Activated CD8-positive, alpha-beta memory T cell treated with anti-CD3 and anti-CD28 coated beads, Interleukin-2, amount 50 U/mL, for 1 hour (primary cell): Measurements from ENCODE around the gene RNF44.
"Not testable (repeated sequence)": the region's sequence is repeated elsewhere in the genome, so short reads cannot be mapped to it uniquely, and the experiment has no call there.

ENCODE experiments used
- DNase-seq: peaks from one replicate; pipeline ENCODE4 v3.0.0-alpha.2; 2020; ENCODE audit errors: extremely low read depth

The RNF44 gene

GRCh38 chr5:176552332-176552869, 15.2 kb upstream of the RNF44 start:
- no peak for DNase-seq

DNA sequence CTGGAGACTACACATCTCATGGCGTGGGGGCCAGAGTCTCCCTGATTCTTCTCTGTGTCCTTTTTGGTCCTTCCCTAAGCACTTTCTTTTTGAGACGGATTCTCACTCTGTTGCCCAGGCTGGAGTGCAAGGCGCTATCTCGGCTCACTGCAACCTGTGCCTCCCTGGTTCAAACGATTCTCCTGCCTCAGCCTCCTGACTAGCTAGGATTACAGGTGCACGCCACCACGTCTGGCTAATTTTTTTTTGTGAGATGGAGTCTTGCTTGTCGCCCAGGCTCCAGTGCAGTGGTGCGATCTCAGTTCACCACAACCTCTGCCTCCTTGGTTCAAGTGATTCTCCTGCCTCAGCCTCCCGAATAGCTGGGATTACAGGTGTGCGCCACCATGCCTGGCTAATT, 13.7 kb upstream of the RNF44 start:
- not testable (repeated sequence) for DNase-seq

DNA sequence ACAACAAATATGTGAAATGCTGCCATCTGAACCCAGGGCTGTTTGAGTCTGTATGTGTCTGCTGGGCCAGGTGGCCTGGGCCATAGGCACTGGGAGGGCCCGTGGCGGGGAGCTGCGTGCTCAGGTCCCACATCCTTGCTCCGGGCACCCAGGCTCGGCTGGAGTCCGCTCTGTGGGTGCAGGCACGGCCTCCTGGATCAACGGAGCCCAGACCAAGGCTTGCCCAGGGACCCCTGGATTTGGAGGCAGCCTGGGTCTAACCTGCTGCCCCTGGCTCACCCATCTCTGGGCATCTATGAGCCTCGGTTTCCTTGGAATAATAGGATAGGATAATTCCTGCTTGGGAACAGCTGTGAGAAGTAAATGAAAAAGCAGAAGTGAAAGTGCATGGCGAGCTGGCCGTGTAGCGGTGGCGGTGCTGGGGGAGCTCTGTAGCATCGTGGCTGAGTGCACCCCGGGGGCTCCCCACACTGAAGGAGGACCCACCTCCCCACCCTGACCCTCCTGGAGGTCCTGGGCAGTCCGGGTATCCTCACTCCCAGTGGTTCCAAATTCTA, 13.2 kb upstream of the RNF44 start:
- DNase-seq: no peak

- DNase-seq: no peak
These were observed 12.7 kb upstream of the RNF44 start for GRCh38 chr5:176549871-176550270.

- no peak for DNase-seq
These were observed 11.8 kb upstream of the RNF44 start, which contains the start of gene CDHR2 for GRCh38 chr5:176548967-176549444. Gene CDHR2, plus strand, starts transcription at chr5:176549342. Its CDS starts 16,011 bp downstream, at chr5:176565353.

DNA sequence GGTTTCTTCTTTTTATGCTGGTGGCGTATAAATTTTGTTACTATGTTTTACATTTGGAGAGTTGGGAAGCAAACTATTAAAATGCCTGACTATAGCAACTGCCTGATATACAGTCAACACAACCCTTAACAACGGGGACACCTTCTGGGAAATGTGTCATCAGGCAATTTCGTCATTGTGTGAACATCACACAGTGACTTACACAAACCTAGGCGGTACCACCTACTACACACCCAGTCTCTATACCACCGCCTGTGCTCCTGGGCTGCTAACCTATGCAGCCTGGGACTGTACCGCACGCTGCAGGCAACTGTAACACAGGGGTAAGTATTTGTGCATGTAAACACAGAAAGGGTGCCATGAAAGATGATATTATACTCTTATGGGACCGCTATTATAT, 10.6 kb upstream of the RNF44 start:
- no peak for DNase-seq

DNA sequence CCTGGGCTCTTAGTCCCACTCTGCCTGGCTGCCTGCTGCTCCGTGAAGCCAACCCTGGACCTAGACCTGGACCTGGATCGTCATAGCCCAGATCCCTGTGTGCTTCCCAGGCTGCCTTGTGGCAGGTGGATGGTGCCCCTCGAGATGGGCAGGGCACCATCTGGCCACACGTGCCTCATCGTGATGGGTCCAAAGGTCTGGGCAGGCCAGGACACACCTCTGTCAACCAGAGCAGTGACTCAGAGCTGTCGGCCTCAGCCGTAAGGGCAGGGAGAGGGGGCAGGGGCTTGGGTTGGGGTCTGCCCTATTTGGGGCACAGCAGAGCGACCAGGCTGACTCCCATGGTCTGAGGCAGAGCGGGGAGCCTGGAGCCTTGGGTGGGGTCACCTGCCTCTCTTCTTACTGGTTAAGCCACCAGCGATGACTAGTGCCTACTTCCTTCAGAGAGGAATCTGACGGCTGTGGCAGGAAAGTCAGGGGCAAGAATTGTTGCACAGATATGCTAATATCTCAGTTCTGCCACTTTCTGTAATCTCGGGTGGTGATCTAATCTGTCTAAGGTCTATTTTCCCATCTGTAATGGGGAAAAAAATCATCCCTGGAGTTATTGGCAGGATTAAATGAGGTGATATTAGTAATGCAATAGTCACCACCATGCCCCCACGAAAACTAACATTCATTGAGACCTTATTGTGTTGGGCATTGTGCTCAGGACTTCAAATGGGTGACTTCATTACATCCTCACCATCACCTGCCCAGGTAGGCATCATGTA, 8.7 kb upstream of the RNF44 start:
- no peak for DNase-seq

GRCh38 chr5:176545388-176545736, 8.2 kb upstream of the RNF44 start:
- DNase-seq: no peak

DNA sequence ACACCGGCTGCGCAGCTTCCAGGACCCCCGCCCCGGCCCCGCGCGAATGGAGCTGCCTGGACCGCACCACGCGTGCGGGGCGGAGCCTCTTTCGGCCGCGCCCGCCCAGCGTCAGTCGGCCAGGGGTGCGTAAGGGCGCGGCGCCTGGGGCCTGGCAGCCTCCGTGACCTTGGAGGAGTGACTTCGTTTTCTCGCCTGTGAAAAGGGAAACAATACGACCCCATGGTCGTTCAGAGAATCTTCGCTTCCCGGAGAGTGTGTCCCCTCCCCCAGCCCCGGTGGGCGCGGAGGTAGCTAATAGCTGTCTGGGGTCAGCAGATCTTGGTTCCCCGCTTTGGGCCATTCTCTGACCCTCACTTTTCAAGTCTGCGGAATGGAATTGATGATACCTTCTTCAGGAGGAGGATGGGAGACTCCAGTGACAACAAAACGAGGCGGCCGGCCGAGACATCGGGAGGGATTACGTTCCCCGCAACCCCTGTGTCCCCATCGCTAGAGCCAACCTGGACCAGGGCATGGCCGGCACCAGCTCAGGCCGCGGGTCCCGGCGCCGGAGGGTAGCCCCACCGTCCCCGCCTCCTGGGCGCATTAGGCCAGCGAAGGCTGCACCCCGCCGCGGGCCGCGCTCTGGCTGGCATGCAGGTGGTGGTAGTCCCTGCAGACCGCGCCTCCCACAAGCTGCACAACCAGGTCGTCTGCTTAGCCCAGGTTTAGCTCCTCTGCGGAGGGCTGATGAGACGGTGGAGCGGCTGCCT, 6.4 kb upstream of the RNF44 start:
- no peak for DNase-seq

DNA sequence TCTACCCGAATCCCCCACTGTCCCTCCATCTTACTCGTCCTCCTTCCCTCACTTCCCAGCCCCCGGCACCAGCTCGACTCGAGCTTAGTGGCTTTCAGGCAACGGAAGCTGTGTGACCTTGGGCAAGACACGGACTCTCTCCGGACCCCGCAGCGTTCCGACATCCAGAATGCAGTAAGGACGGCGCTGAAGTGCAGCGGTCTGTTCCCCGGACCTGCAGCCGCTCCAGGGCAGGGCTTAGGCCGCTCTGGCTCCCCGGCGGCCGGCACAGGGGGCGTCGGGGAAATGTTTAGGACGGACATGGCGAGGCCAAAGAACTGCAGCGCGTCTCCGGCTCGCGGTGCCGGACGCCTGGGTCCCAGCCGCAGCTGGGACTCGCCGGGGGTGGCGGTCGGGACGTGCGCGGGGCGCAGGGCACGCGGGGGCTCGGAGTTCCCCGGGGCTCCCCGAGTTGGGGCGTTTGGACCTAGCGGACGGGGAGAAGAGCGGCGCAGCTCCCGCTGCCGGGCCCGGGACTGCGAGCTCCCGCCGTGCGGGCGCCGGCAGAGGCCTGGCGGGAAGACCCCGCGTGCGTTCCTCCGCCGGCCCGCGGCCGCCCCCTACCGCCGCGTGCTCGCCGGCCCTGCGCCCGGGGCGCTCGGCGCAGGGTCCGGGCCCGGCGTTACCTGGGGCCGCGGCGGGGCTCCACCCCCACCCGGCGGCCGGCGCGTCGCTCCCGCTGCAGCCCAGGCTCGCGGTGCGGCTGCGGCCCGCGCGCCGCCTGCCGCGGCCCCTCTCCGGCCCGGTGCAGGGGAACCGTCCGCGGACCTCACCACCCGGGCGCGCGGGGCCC, 5.6 kb upstream of the RNF44 start:
- no peak for DNase-seq

GRCh38 chr5:176542135-176542595, 5.0 kb upstream of the RNF44 start:
- DNase-seq: no peak

GRCh38 chr5:176541338-176542134, 4.3 kb upstream of the RNF44 start:
- DNase-seq: no peak

DNA sequence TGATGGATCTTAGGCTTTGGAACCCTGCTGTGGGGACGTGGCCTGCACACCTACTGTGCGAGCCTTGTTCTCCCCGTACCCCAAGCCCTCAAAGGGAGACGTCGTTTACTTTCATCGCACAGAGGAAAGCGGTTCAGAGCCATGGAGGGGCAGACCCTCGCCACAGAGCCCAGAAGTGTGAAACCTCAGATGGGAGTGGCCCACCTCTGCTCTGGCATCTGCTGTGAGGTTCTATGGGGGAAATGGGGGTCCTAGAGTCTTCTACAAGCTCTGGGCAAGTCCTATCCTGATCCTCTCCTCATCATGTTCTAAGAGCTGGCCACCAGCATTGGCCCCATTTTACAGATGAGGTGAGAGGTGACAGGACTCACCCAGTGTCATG, 3.7 kb upstream of the RNF44 start:
- no peak for DNase-seq

DNA sequence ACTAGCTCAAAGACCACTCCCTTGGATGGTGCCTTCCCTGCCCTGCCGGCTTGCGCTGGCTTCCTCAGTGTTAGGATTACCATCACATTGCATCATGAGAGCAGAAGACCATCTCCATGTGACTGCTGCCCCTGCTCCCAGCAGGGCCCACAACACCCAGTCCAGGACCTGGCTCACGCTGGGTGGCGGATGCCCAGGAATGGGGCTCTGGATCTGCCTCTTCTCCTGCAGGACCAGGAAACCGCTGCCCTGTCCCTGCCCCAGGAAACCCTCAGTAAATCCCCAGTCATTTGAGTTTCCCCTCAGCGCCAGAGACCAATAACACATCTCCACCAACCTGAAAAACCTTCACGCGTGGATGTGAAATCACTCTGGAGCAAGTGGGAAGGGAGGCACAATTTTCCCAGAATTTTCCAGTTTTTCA, 3.3 kb upstream of the RNF44 start:
- DNase-seq: no peak

DNA sequence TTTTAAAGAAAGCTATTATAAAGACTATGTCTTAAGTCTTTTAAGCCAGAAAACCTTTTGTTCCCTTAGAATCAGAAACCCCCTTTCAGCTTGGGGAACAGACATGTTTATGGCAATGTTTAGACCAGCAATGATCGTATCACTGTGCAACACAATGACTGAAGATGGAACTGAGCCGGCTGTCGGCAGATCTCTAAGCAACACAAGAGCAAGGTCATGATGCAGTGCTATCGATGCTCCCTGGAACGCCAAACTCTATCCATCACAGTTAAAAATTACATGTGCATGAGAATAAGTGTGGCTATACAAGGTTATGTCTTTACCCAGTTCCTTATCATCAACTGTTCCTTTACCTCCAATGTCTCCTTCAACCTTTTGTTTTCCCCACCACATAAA, 1.8 kb upstream of the RNF44 start:
- DNase-seq: no peak

DNA sequence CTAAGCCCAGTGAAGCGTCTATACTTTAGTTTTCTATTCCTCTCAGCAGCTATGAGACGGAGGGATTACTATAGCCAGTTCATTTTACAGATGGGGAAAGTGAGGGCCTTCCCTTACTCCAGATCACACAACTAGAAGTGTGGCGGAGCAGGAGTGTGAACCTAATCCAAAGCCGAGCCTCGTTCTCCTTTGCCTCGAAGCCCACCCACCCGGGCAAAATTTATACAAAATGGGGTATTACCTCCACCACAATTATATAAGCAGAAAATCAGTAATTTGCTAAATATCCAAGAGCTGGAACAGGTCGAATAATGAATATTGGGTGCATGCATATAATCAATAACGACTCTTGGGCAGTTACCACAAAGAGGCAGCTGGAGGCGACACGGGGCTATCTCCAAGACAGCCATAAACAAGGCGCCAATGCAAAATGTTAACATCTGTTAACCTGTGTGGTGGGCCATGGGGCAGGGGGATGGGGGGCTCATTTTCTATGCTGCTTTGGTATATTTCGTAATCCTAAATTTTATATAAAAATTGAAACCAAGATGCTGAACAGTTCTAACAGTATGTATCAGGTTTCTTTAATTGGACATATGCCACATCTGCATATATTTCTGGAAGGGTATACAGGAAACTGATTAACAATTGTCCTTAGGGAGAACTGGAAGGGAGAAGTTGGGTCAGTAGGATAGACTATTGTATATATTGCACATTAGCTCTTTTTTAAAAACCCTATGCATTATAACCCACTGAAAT, 1.2 kb upstream of the RNF44 start:
- DNase-seq: no peak

DNA sequence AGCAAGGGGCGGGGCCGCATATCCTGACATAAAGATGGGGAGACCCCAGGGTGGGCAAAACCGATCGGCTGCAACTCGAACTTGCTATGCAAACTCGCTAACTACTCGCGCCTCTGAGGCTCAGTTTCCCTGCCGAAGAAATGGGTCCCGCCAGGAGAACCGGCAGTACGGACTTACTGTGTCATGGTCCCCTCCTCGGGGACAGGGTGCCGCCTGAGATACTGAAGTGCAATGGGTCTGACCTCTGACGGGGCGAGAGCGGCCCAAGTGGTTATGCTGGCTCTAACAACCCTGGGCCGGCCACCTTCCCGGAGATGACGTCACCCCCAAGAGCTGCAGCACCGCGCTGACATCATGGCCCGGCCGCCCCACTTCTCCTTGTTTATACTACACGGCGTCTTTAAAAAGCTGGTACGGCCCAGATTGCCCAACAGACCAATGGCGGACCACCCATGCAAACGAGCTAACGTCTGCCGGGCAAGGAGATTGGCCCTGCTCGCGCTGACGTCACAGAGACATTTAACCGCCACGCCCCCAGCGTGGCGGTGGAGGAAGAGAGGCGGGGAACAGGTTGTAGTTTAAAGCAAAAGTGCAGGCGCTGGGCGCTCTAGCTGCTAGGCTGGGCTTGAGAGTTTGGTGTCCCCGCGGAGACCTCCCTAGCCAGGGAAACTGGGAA, 490 bp upstream of the RNF44 start:
- DNase-seq: peak; percentile 97

DNA sequence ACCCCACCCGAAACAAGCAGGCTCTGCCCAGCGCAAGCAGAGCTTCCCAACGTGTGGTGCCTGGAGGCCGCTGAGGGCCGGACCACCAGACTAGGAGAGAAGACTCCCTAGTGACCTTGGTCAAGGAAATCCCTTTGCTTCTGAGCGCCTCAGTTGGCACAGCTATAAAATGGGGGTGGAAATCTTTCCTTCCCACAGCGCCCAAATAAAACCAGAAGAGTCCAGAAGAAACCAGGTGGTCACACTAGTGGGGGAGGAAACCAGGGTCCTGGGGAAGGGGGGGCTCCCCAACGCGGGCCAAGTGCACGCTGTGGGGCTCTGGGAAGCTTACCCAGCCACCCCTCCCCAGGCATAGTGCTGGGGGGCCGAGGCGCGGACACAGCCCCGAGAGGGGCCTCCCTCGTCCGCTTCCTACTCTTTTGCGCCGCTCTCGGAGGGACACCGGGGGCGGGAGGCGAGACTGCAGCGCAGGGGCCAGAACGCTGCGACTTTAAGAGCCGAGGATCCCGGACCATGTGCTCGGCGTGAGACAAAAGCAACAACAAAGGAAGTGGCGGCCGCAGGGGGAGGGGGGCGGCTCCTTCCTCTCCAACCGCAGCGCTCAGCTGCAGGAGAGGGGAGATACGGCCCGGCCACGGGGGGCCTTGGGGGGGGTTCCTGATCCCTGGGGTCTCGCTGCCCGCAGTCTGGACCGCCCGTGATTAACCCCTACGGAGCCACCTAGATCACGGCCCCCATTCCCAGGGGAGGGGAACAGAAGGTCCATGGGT, 885 bp downstream of the RNF44 start:
- DNase-seq: no peak

GRCh38 chr5:176535664-176536131, 1.5 kb downstream of the RNF44 start:
- DNase-seq: no peak
